Measurements from ENCODE around the gene SLC43A3. TPM values are rescaled to one million over a fixed set of nuclear protein-coding genes. Genes with fewer than 3 reads are reported as not detected.

Gene SLC43A3
- total RNA-seq, 2 experiments from 2014 or later, result 6.9 to 7.3 TPM

DNA sequence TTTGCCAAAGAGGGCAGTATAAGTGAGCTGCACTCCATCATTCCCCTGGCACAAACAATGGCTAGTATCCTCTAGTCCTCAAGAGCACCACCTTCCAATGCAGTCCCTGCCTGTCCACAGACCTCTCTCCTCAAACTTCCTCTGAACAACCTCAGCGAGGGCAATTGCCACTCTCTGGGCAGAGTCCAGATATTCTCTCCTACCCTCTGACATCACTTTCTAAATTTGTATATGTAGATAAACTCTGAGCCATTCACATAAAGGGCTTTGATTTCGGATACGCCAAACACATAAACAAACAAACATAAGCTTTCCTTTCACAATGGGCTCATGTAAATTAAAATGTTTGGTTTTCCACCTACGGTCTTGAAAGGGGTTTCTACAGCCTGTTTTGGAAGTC lies 3.0 kb upstream of the SLC43A3 start:
- no peaks in the 10 kb centered on the region for H3K9me3 Mint-ChIP-seq
- peaks cover 3% of the 10 kb centered on the region for H3K36me3 Mint-ChIP-seq (ENCODE audit: low read depth)
- ChIA-PET POLR2A (no interaction called here), CTCF (interaction anchor here (1.3 to 1.6 kb wide), 2 partner anchors 13 to 84 kb away, joined by 5 to 6 read pairs; no protein-coding TSS in a partner anchor)
- DNase-seq (no peak), ATAC-seq (ENCODE audit: poor library complexity) (no peak)
- intact Hi-C loops (cut with DNase I, micrococcal nuclease), result loop anchor here in 1 of 2 experiments (5.0 kb wide), 2 partner anchors 73 to 83 kb away; no protein-coding TSS in a partner anchor
- H3K4me3 Mint-ChIP-seq, result no peak overlapping the region
- no peak overlapping the region for H3K27ac Mint-ChIP-seq
- no peak overlapping the region for H3K4me3 ChIP-seq (ENCODE audit: low read length)
- H3K36me3 ChIP-seq (ENCODE audit: insufficient read depth, low read length), result no peaks in the 10 kb centered on the region
- peaks cover 26% of the 10 kb centered on the region for H3K4me1 ChIP-seq (ENCODE audit: insufficient read depth, low read length)
- peaks cover 29% of the 10 kb centered on the region for H3K4me1 Mint-ChIP-seq (ENCODE audit: low read depth)
- TF ChIP-seq, protein P1, sequence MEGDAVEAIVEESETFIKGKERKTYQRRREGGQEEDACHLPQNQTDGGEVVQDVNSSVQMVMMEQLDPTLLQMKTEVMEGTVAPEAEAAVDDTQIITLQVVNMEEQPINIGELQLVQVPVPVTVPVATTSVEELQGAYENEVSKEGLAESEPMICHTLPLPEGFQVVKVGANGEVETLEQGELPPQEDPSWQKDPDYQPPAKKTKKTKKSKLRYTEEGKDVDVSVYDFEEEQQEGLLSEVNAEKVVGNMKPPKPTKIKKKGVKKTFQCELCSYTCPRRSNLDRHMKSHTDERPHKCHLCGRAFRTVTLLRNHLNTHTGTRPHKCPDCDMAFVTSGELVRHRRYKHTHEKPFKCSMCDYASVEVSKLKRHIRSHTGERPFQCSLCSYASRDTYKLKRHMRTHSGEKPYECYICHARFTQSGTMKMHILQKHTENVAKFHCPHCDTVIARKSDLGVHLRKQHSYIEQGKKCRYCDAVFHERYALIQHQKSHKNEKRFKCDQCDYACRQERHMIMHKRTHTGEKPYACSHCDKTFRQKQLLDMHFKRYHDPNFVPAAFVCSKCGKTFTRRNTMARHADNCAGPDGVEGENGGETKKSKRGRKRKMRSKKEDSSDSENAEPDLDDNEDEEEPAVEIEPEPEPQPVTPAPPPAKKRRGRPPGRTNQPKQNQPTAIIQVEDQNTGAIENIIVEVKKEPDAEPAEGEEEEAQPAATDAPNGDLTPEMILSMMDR (IDR thresholded peaks at IDR 0.05), result no peak
- no peaks in the 10 kb centered on the region for H3K27me3 ChIP-seq (ENCODE audit: control insufficient read depth in 1 of 2, insufficient read depth in 2 of 2, low read length in 2 of 2)
- no peaks in the 10 kb centered on the region for H3K27me3 Mint-ChIP-seq
- no peak overlapping the region for H3K27ac ChIP-seq (ENCODE audit: low read depth in 1 of 2, low read length in 2 of 2)
- no peaks in the 10 kb centered on the region for H3K9me3 ChIP-seq (ENCODE audit: control insufficient read depth in 1 of 2, insufficient read depth in 1 of 2, low read length in 2 of 2)

DNA sequence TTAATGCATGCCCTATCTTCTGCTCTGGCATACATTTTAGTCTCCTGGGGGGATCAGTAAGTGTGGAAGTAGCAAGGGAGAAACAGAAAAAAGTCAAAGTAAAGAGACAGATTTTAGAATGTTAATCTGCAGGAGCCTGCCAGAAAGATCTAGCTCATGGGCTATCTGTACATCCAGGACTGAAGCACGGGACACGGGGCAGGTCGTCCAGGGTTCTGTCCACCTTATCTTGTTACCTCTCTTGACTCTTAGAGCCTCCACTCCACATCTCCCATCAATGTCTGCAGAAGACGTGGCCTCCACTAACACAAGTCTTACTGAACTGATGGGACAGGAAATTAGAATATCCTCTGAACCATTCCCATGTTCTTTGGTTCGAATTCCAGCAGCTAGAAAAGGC lies 1.7 kb upstream of the SLC43A3 start:
- H3K9me3 Mint-ChIP-seq, result no peaks in the 10 kb centered on the region
- POLR2A ChIA-PET, result no interaction called here
- peaks cover 39% of the 10 kb centered on the region for H3K4me1 ChIP-seq (ENCODE audit: insufficient read depth, low read length)

GRCh38 chr11:57427727-57428082 lies 784 bp upstream of the SLC43A3 start:
- H3K4me1 Mint-ChIP-seq (ENCODE audit: low read depth), result peaks cover 49% of the 10 kb centered on the region
- Histone ChIP-seq H3K27ac (ENCODE audit: low read depth in 1 of 2, low read length in 2 of 2) (peak overlapping the region in 1 of 2 donors; percentile 32), H3K27me3 (ENCODE audit: control insufficient read depth in 1 of 2, insufficient read depth in 2 of 2, low read length in 2 of 2) (no peaks in the 10 kb centered on the region), H3K4me1 (ENCODE audit: insufficient read depth, low read length) (peaks cover 39% of the 10 kb centered on the region), H3K36me3 (ENCODE audit: insufficient read depth, low read length) (peaks cover 4% of the 10 kb centered on the region), H3K9me3 (ENCODE audit: control insufficient read depth in 1 of 2, insufficient read depth in 1 of 2, low read length in 2 of 2) (no peaks in the 10 kb centered on the region), H3K4me3 (ENCODE audit: low read length) (no peak overlapping the region)
- ATAC-seq (ENCODE audit: poor library complexity) (no peak), DNase-seq (no peak)
- H3K4me3 Mint-ChIP-seq, result peak overlapping the region; percentile 87
- no peaks in the 10 kb centered on the region for H3K27me3 Mint-ChIP-seq
- peaks cover 17% of the 10 kb centered on the region for H3K36me3 Mint-ChIP-seq (ENCODE audit: low read depth)
- intact Hi-C loops (cut with DNase I, micrococcal nuclease), result loop anchor here in 1 of 2 experiments (2.0 to 5.0 kb wide), 2 partner anchors 29 to 80 kb away; no protein-coding TSS in a partner anchor
- POLR2A ChIA-PET, result no interaction called here
- TF ChIP-seq, protein P1 (IDR thresholded peaks at IDR 0.05), result no peak
- no peaks in the 10 kb centered on the region for H3K9me3 Mint-ChIP-seq
- H3K27ac Mint-ChIP-seq, result peak overlapping the region; percentile 87
- CTCF ChIA-PET, result interaction anchor here (0.5 kb wide), 1 partner anchor 133 kb away, joined by 3 read pairs; no protein-coding TSS in a partner anchor

More for the DNA sequence above, 1.7 kb upstream of the SLC43A3 start:
- Mint-ChIP-seq H3K27me3 (no peaks in the 10 kb centered on the region), H3K27ac (no peak overlapping the region), H3K36me3 (ENCODE audit: low read depth) (peaks cover 8% of the 10 kb centered on the region), H3K4me3 (peak overlapping the region; percentile 17), H3K4me1 (ENCODE audit: low read depth) (peaks cover 42% of the 10 kb centered on the region)
- ATAC-seq (ENCODE audit: poor library complexity) (no peak), DNase-seq (no peak)
- CTCF ChIA-PET, result no interaction called here
- TF ChIP-seq, protein P1 (IDR thresholded peaks at IDR 0.05), result no peak
- no peak overlapping the region for H3K27ac ChIP-seq (ENCODE audit: low read depth in 1 of 2, low read length in 2 of 2)
- no peaks in the 10 kb centered on the region for H3K36me3 ChIP-seq (ENCODE audit: insufficient read depth, low read length)
- no peak overlapping the region for H3K4me3 ChIP-seq (ENCODE audit: low read length)
- no peaks in the 10 kb centered on the region for H3K9me3 ChIP-seq (ENCODE audit: control insufficient read depth in 1 of 2, insufficient read depth in 1 of 2, low read length in 2 of 2)
- H3K27me3 ChIP-seq (ENCODE audit: control insufficient read depth in 1 of 2, insufficient read depth in 2 of 2, low read length in 2 of 2), result no peaks in the 10 kb centered on the region
- intact Hi-C loops (cut with DNase I, micrococcal nuclease), result loop anchor here in 1 of 2 experiments (5.0 kb wide), 1 partner anchor 81 kb away; no protein-coding TSS in a partner anchor

Measured in CD4-positive, alpha-beta T cell (primary cell).